ENCODE data around the gene CIRBP. TPM values are rescaled to one million over a fixed set of nuclear protein-coding genes. Genes with fewer than 3 reads are reported as not detected.
A peak's percentile ranks its signal among the peaks of the same experiment; 100 is the strongest.

The CIRBP gene
- total RNA-seq, 3 donors from 2014 or later, result 281 to 507 (median 300) TPM

GRCh38 chr19:1287354-1288225 is 18.5 kb downstream of the CIRBP start:
- H3K4me1 ChIP-seq (ENCODE audit: low read depth), result peaks cover 60% of the 10 kb centered on the region

DNA sequence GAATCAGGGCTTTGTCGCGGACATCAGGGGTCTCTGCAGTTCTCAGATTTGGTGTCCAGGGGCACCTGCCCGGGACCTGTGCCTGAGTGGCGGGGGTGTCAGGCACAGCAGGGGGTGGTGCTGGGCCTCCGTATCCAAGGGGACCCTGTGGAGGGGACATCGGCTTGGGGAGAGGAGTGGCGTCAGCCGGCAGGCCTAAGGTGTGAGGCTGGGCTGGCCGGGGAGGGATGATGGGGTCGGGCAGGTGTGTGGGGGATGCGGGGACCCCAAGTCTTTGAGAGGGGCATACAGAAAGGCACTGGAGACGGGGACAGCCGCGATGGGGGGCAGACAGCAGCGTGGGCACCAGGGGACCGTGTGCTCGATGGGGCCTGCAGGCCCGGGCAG is 19.1 kb downstream of the CIRBP start:
- intact Hi-C loops (cut with DNase I, micrococcal nuclease), result no loop called here
- peaks cover 54% of the 10 kb centered on the region for H3K4me1 ChIP-seq (ENCODE audit: low read depth)
- no peak for ATAC-seq
- H3K4me3 ChIP-seq, result no peak overlapping the region
- TF ChIP-seq, protein P1, sequence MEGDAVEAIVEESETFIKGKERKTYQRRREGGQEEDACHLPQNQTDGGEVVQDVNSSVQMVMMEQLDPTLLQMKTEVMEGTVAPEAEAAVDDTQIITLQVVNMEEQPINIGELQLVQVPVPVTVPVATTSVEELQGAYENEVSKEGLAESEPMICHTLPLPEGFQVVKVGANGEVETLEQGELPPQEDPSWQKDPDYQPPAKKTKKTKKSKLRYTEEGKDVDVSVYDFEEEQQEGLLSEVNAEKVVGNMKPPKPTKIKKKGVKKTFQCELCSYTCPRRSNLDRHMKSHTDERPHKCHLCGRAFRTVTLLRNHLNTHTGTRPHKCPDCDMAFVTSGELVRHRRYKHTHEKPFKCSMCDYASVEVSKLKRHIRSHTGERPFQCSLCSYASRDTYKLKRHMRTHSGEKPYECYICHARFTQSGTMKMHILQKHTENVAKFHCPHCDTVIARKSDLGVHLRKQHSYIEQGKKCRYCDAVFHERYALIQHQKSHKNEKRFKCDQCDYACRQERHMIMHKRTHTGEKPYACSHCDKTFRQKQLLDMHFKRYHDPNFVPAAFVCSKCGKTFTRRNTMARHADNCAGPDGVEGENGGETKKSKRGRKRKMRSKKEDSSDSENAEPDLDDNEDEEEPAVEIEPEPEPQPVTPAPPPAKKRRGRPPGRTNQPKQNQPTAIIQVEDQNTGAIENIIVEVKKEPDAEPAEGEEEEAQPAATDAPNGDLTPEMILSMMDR (IDR thresholded peaks at IDR 0.05), result no peak
- no peak for DNase-seq
- H3K9me3 ChIP-seq, result no peaks in the 10 kb centered on the region
- H3K36me3 ChIP-seq (ENCODE audit: low read depth), result no peaks in the 10 kb centered on the region

More at GRCh38 chr19:1287354-1288225, 18.5 kb downstream of the CIRBP start:
- ATAC-seq (no peak), DNase-seq (peak in 1 of 3 donors; percentile 42)
- intact Hi-C loops (cut with DNase I, micrococcal nuclease), result no loop called here
- TF ChIP-seq, protein P1 (IDR thresholded peaks at IDR 0.05), result no peak
- H3K36me3 ChIP-seq (ENCODE audit: low read depth), result no peaks in the 10 kb centered on the region
- no peaks in the 10 kb centered on the region for H3K9me3 ChIP-seq
- peak overlapping the region; percentile 14 for H3K4me3 ChIP-seq

GRCh38 chr19:1288833-1289685 is 19.9 kb downstream of the CIRBP start:
- TF ChIP-seq, protein P1 (IDR thresholded peaks at IDR 0.05), result no peak
- Histone ChIP-seq H3K4me3 (no peak overlapping the region), H3K9me3 (no peaks in the 10 kb centered on the region), H3K4me1 (ENCODE audit: low read depth) (peaks cover 46% of the 10 kb centered on the region), H3K36me3 (ENCODE audit: low read depth) (no peaks in the 10 kb centered on the region)
- DNase-seq (peak in 1 of 3 donors; percentile 35), ATAC-seq (no peak)
- intact Hi-C loops (cut with DNase I, micrococcal nuclease), result no loop called here

DNA sequence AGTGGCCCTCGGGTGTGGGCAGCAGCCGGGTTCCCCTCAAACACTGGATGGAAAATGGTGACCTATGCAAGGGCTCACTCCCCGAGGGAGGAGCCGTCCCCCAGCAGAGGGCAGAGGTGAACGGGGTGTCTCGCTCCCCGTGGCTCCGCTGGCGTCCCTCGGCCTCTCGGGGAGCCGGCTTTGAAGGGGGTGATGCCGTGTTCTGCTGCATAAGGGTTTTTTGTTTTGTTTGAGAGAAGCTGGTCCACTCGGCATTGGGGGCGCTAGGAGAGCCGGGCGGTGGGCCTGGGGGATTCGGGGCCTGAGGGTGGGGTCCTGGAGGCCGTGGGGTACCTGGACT is 20.5 kb downstream of the CIRBP start:
- ATAC-seq, result no peak
- H3K36me3 ChIP-seq (ENCODE audit: low read depth), result no peaks in the 10 kb centered on the region
- H3K9me3 ChIP-seq, result no peaks in the 10 kb centered on the region
- intact Hi-C loops (cut with DNase I, micrococcal nuclease), result no loop called here
- H3K4me1 ChIP-seq (ENCODE audit: low read depth), result peaks cover 40% of the 10 kb centered on the region
- TF ChIP-seq, protein P1 (IDR thresholded peaks at IDR 0.05), result no peak
- H3K4me3 ChIP-seq, result no peak overlapping the region
- peak in 1 of 3 donors; percentile 47 for DNase-seq

GRCh38 chr19:1290196-1290702 is 21.1 kb downstream of the CIRBP start:
- DNase-seq (peak in 1 of 3 donors; percentile 36), ATAC-seq (no peak)
- peaks cover 35% of the 10 kb centered on the region for H3K4me1 ChIP-seq (ENCODE audit: low read depth)
- intact Hi-C loops (cut with DNase I, micrococcal nuclease), result no loop called here
- H3K36me3 ChIP-seq (ENCODE audit: low read depth), result no peaks in the 10 kb centered on the region
- TF ChIP-seq, protein P1 (IDR thresholded peaks at IDR 0.05), result no peak
- no peaks in the 10 kb centered on the region for H3K9me3 ChIP-seq
- H3K4me3 ChIP-seq, result no peak overlapping the region
